Brain microvascular endothelial cell (primary cell): ENCODE results near the gene MDM2.
"Not testable (repeated sequence)": the region's sequence is repeated elsewhere in the genome, so short reads cannot be mapped to it uniquely, and the experiment has no call there.

Experiments
- DNase-seq: peaks from one replicate; pipeline ENCODE4 v3.0.0-alpha.2; 2020
- H3K27ac ChIP-seq: fragments of 250-450 bp; sonication (Bioruptor Pico); 2 replicates; pipeline ENCODE4 v1.5.1; 2020; ENCODE audit warnings: mild to moderate bottlenecking, moderate library complexity
- H3K27me3 ChIP-seq: fragments of 250-450 bp; sonication (Bioruptor Pico); replicated peaks from 2 replicates; pipeline ENCODE4 v1.5.1; 2020; ENCODE audit warnings: mild to moderate bottlenecking
- H3K36me3 ChIP-seq: fragments of 250-450 bp; sonication (Bioruptor Pico); replicated peaks from 2 replicates; pipeline ENCODE4 v1.5.1; 2020; ENCODE audit warnings: mild to moderate bottlenecking
- H3K4me3 ChIP-seq: 2 replicates; pipeline ENCODE4 v1.5.1; 2011; ENCODE audit warnings: low read depth, mild to moderate bottlenecking, control low read depth, low read length, moderate library complexity
- CTCF ChIP-seq: IDR thresholded peaks from 2 replicates; pipeline ENCODE4 v1.5.1; 2011; ENCODE audit warnings: low read depth, mild to moderate bottlenecking, moderate library complexity, low read length, control low read depth, inconsistent platforms; ENCODE audit errors: missing control alignments
- in situ Hi-C: cut with HindIII; loops from 2 replicates; pipeline ENCODE4 v1.10.0; 2017; ENCODE audit warnings: low sequenced_read_pairs, low pct_ligation_motif_present

MDM2 gene

GRCh38 chr12:68809190-68810026 lies 1.4 kb downstream of the MDM2 start:
- Histone ChIP-seq H3K27ac (peak overlapping the region; percentile 84), H3K27me3 (no peaks in the 10 kb centered on the region), H3K36me3 (peaks cover 38% of the 10 kb centered on the region), H3K4me3 (peak overlapping the region; percentile 97)
- DNase-seq = no peak
- TF ChIP-seq CTCF = no peak
- in situ Hi-C loops = no loop called here

- H3K4me3 ChIP-seq = peak overlapping the region; percentile 97
- in situ Hi-C loops, H3K27me3 ChIP-seq, H3K27ac ChIP-seq, DNase-seq: not testable (repeated sequence)
- H3K36me3 ChIP-seq = peaks cover 44% of the 10 kb centered on the region
Measured at GRCh38 chr12:68810027-68810389, 2.0 kb downstream of the MDM2 start.

GRCh38 chr12:68811573-68811972 lies 3.6 kb downstream of the MDM2 start:
- H3K27me3 ChIP-seq, H3K4me3 ChIP-seq, in situ Hi-C loops, DNase-seq, H3K27ac ChIP-seq: not testable (repeated sequence)
- peaks cover 53% of the 10 kb centered on the region for H3K36me3 ChIP-seq

GRCh38 chr12:68812553-68813241 lies 4.7 kb downstream of the MDM2 start:
- H3K36me3 ChIP-seq = peaks cover 63% of the 10 kb centered on the region
- no peak for DNase-seq
- no peaks in the 10 kb centered on the region for H3K27me3 ChIP-seq
- TF ChIP-seq CTCF = no peak
- no peak overlapping the region for H3K4me3 ChIP-seq
- no peak overlapping the region for H3K27ac ChIP-seq
- in situ Hi-C loops = no loop called here

- Histone ChIP-seq H3K27ac (no peak overlapping the region), H3K36me3 (peaks cover 66% of the 10 kb centered on the region), H3K4me3 (no peak overlapping the region), H3K27me3 (no peaks in the 10 kb centered on the region)
- TF ChIP-seq CTCF = no peak
- no peak for DNase-seq
- in situ Hi-C loops = no loop called here
Measured at GRCh38 chr12:68813242-68813593, 5.2 kb downstream of the MDM2 start.

- in situ Hi-C loops = no loop called here
- DNase-seq = no peak
- no peak for TF ChIP-seq CTCF
- no peaks in the 10 kb centered on the region for H3K27me3 ChIP-seq
- no peak overlapping the region for H3K27ac ChIP-seq
- no peak overlapping the region for H3K4me3 ChIP-seq
- peaks cover 71% of the 10 kb centered on the region for H3K36me3 ChIP-seq
Measured at GRCh38 chr12:68814490-68815231, 6.7 kb downstream of the MDM2 start.
